ENCODE results near the gene AGAP1.

DNA sequence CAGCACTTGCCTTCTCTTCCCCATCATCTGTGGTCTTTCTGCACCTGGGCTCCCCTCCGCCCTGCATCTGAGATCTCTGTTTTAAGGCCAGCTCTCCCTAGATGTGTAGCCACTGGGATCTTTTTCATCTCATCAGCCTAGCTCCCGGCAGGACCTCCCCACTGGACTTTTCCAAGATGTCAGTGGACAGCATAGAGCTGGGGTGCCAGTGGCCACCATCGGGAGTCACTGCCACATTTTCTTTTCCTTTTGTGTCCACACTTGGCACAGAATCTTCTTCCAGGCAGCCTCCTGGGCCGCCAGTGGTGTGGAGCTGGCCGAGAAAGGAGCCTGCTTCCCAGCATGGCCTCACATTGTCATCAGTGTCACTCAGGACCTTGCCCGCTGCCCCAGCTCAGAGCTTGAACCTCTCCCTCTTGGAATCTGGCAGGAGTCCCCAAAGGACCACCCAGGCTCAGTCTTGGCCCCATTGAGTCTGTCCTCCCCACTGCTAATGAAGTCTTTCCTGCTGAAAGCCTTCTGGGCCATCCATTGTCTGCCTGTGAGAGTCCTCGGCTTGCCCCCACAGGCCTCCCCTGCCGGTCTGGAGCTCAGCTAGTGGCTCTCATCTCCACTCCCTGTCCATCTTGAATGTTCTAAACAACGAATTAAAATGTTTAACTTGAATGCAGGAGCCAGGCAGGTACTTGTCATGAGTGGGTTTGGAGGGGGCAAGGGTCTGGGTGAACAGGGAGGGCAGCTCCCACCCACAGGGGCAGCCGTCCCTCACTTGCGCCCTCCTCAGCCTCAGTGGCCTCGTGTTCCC, 349.9 kb downstream of the AGAP1 start:
- TF ChIP-seq, protein P1, sequence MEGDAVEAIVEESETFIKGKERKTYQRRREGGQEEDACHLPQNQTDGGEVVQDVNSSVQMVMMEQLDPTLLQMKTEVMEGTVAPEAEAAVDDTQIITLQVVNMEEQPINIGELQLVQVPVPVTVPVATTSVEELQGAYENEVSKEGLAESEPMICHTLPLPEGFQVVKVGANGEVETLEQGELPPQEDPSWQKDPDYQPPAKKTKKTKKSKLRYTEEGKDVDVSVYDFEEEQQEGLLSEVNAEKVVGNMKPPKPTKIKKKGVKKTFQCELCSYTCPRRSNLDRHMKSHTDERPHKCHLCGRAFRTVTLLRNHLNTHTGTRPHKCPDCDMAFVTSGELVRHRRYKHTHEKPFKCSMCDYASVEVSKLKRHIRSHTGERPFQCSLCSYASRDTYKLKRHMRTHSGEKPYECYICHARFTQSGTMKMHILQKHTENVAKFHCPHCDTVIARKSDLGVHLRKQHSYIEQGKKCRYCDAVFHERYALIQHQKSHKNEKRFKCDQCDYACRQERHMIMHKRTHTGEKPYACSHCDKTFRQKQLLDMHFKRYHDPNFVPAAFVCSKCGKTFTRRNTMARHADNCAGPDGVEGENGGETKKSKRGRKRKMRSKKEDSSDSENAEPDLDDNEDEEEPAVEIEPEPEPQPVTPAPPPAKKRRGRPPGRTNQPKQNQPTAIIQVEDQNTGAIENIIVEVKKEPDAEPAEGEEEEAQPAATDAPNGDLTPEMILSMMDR (IDR thresholded peaks at IDR 0.05): no peak
- TF ChIP-seq POLR2AphosphoS5 (IDR thresholded peaks at IDR 0.05): no peak
